ENCODE results near the gene DLG1. TPM values are rescaled to one million over a fixed set of nuclear protein-coding genes. Genes with fewer than 3 reads are reported as not detected.

Gene DLG1
- total and polyA plus RNA-seq, 7 experiments from 2014 or later, result 27.9 to 96.5 (median 85.9) TPM

DNA sequence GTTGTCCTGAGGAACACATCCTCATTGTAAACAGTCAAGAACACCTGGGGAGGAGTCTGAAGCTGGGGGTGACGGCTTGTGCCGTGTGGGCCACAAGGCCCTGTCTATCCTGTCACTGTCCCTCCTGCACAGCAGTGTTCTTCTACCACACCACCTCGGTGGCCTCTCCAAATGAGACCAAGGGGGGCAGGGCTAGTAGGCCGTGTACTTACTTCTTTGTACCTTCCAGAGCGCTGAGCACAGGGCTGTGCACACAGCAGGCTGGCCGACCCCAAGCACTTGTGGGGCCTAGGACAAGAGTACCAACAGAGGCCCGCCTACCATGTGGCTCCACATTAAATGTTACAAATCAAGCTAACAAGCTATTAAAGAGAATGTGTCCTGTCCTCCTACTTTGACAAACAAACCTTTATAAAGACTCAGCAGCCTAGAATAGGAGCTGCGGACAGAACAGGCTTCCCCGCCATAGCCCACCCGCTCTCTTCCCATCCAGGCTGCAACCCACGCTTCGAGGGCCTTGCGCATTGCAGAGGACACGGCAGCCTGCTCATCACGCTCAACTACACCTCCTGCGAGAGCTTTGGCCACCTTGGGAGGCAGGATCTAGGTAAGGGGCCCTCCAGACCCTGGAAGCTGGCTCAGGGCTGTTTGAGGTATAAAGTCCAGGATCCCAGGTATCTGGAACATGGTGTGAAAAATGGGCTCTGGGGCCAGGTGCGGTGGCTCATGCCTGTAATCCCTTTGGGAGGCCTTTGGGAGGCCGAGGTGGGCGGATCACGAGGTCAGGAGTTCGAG is 299.2 kb downstream of the DLG1 start:
- CTCF ChIA-PET, result no interaction called here
- Histone ChIP-seq H3K4me3 (ENCODE audit: low read length) (no peak overlapping the region), H3K36me3 (ENCODE audit: control insufficient read depth in 2 of 3, insufficient read depth in 3 of 3, low read length in 3 of 3) (no peaks in the 10 kb centered on the region), H3K9me3 (ENCODE audit: control insufficient read depth in 2 of 3, low read length in 3 of 3) (no peaks in the 10 kb centered on the region), H3K27me3 (ENCODE audit: control insufficient read depth in 2 of 2, insufficient read depth in 2 of 2, low read length in 2 of 2) (no peaks in the 10 kb centered on the region), H3K4me1 (ENCODE audit: control insufficient read depth in 2 of 2, insufficient read depth in 2 of 2, low read length in 2 of 2) (peaks cover 6% of the 10 kb centered on the region in 2 donors), H3K27ac (ENCODE audit: low read depth, low read length) (no peak overlapping the region)
- Mint-ChIP-seq H3K27me3 (peaks cover 0 to 2% (median 0%) of the 10 kb centered on the region in 5 donors), H3K36me3 (peaks cover 0 to 1% (median 0%) of the 10 kb centered on the region in 5 donors), H3K27ac (no peak overlapping the region), H3K4me3 (no peak overlapping the region), H3K4me1 (peaks cover 0 to 15% (median 7%) of the 10 kb centered on the region in 7 donors), H3K9me3 (peaks cover 0 to 3% (median 0%) of the 10 kb centered on the region in 11 donors)
- DNase-seq (no peak), ATAC-seq (no peak)
- POLR2A ChIA-PET, result no interaction called here
- intact Hi-C loops (cut with micrococcal nuclease), result no loop called here

DNA sequence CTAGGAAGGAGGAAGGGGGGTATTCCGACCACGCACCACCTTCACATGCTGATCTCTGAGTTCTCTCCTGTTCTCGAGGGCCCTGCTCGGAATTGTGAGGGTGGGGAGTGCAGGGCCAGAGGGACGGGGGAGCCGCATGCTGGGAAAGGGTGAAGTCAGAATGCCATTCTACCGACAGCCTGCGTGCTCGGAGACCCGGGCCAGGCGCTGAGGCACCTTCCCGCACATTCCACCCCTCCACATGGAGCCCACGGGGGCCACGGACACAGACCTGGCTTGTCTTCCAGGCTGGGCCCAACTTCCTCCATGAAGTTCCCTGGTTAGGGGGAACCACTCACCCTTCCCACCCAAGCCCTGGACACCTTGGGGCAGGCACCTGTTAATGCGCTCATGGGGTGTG is 301.1 kb downstream of the DLG1 start:
- no peak for ATAC-seq
- H3K4me3 ChIP-seq (ENCODE audit: low read length), result no peak overlapping the region
- Mint-ChIP-seq H3K9me3 (peaks cover 0 to 3% (median 0%) of the 10 kb centered on the region in 11 donors), H3K4me1 (peaks cover 0 to 6% (median 4%) of the 10 kb centered on the region in 7 donors), H3K27ac (no peak overlapping the region), H3K4me3 (no peak overlapping the region), H3K36me3 (no peaks in the 10 kb centered on the region), H3K27me3 (peaks cover 0 to 2% (median 0%) of the 10 kb centered on the region in 5 donors)
- intact Hi-C loops (cut with micrococcal nuclease), result no loop called here
- H3K27ac ChIP-seq (ENCODE audit: low read depth, low read length), result no peak overlapping the region
- CTCF ChIA-PET, result interaction anchor here (1.1 kb wide), 1 partner anchor 33 kb away, joined by 5 read pairs; the partner anchor contains the start of gene MELTF
- no peaks in the 10 kb centered on the region for H3K4me1 ChIP-seq (ENCODE audit: control insufficient read depth in 2 of 2, insufficient read depth in 2 of 2, low read length in 2 of 2)
- no peaks in the 10 kb centered on the region for H3K9me3 ChIP-seq (ENCODE audit: control insufficient read depth in 2 of 3, low read length in 3 of 3)
- POLR2A ChIA-PET, result no interaction called here
- no peaks in the 10 kb centered on the region for H3K27me3 ChIP-seq (ENCODE audit: control insufficient read depth in 2 of 2, insufficient read depth in 2 of 2, low read length in 2 of 2)
- H3K36me3 ChIP-seq (ENCODE audit: control insufficient read depth in 2 of 3, insufficient read depth in 3 of 3, low read length in 3 of 3), result no peaks in the 10 kb centered on the region
- no peak for DNase-seq

DNA sequence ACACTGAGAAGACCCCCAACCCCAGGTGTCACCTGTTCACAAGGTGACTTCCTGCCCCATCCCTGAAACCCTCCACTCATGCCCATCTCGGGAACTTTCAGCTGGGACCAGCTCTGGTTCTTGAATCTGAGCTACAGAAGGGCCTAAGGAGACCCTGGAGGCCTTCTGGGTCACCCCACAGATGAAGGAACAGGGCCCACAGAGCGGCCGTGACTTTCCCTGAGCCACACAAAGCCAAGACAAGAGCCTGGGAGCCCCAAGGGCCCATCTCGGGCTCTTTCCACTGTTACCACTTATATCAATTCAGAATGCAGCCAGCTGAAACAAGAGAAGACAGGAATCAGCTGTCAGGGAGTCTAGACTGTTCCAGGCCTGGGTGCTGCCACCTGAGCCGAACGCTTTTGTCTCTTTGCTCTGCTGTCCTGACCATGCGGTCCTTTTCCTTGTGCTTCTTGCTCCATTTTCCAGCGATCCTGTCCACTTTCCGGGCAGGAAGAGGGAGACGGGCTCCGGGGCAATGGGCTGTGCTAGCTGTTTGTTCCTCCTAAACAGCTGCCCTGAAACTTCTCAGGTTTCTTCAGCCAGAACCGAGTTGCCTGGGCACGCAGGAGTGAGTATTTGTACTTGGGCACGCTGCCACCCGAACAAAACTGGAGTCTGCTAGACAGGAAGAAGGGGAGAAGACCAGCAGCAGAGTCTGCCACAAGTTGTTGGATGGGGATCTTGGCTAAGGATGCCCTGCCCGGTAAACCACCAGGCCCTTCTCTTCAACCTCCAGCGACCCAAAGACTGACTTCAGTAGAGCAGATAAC is 301.8 kb downstream of the DLG1 start:
- H3K27ac Mint-ChIP-seq, result no peak overlapping the region
- Histone ChIP-seq H3K36me3 (ENCODE audit: control insufficient read depth in 2 of 3, insufficient read depth in 3 of 3, low read length in 3 of 3) (no peaks in the 10 kb centered on the region), H3K27ac (ENCODE audit: low read depth, low read length) (no peak overlapping the region), H3K4me1 (ENCODE audit: control insufficient read depth in 2 of 2, insufficient read depth in 2 of 2, low read length in 2 of 2) (no peaks in the 10 kb centered on the region), H3K27me3 (ENCODE audit: control insufficient read depth in 2 of 2, insufficient read depth in 2 of 2, low read length in 2 of 2) (no peaks in the 10 kb centered on the region), H3K9me3 (ENCODE audit: control insufficient read depth in 2 of 3, low read length in 3 of 3) (no peaks in the 10 kb centered on the region), H3K4me3 (ENCODE audit: low read length) (no peak overlapping the region)
- no peaks in the 10 kb centered on the region for H3K36me3 Mint-ChIP-seq
- ATAC-seq, result no peak
- no peak for DNase-seq
- H3K4me3 Mint-ChIP-seq, result no peak overlapping the region
- H3K4me1 Mint-ChIP-seq, result peaks cover 0 to 4% (median 2%) of the 10 kb centered on the region in 7 donors
- intact Hi-C loops (cut with micrococcal nuclease), result no loop called here
- ChIA-PET POLR2A (no interaction called here), CTCF (interaction anchor here (1.1 kb wide), 1 partner anchor 33 kb away, joined by 5 read pairs; the partner anchor contains the start of gene MELTF)
- H3K27me3 Mint-ChIP-seq, result peaks cover 0 to 1% (median 0%) of the 10 kb centered on the region in 5 donors
- peaks cover 0 to 2% (median 0%) of the 10 kb centered on the region in 11 donors for H3K9me3 Mint-ChIP-seq

DNA sequence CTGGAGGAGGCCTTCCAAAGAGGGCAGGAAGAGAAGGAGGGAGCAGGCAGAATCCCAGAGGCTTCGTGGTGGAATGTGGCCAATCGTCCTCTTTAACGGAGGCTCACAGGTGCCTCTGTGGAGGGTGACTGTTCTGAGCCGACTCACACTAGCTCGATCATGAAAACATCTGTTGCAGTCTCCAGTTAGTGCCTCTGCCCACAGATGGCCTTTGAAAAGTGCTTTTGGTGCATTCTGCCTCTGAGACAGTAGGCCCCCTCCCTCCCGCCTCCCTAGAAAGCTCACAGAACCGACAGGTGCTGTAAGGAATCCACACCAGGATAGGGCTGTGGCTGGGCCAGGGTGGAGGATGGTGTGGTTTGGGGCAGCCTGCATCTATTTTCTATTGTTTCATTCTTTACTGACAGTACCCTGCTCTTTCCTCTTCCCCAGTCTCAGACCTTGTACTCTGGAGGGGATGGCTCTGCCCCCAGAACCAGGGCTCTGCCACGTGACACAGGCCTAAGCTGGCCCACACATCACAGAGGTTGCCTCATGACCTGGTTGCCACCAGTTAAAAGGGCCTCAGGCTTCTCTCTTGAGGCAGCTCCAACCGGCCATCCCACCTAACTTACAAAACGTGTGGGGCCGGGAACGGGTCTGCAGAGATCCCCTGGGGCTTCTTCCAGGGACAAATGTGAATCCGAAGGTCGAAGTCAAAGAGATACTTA is 302.6 kb downstream of the DLG1 start:
- Histone ChIP-seq H3K36me3 (ENCODE audit: control insufficient read depth in 2 of 3, insufficient read depth in 3 of 3, low read length in 3 of 3) (no peaks in the 10 kb centered on the region), H3K27ac (ENCODE audit: low read depth, low read length) (no peak overlapping the region), H3K4me1 (ENCODE audit: control insufficient read depth in 2 of 2, insufficient read depth in 2 of 2, low read length in 2 of 2) (no peaks in the 10 kb centered on the region), H3K4me3 (ENCODE audit: low read length) (no peak overlapping the region), H3K9me3 (ENCODE audit: control insufficient read depth in 2 of 3, low read length in 3 of 3) (no peaks in the 10 kb centered on the region), H3K27me3 (ENCODE audit: control insufficient read depth in 2 of 2, insufficient read depth in 2 of 2, low read length in 2 of 2) (no peaks in the 10 kb centered on the region)
- no peak for ATAC-seq
- H3K4me1 Mint-ChIP-seq, result no peaks in the 10 kb centered on the region
- ChIA-PET CTCF (no interaction called here), POLR2A (no interaction called here)
- no peaks in the 10 kb centered on the region for H3K9me3 Mint-ChIP-seq
- no peak for DNase-seq
- intact Hi-C loops (cut with micrococcal nuclease), result no loop called here
- H3K36me3 Mint-ChIP-seq, result no peaks in the 10 kb centered on the region
- H3K27me3 Mint-ChIP-seq, result no peaks in the 10 kb centered on the region
- H3K27ac Mint-ChIP-seq, result no peak overlapping the region
- H3K4me3 Mint-ChIP-seq, result no peak overlapping the region

DNA sequence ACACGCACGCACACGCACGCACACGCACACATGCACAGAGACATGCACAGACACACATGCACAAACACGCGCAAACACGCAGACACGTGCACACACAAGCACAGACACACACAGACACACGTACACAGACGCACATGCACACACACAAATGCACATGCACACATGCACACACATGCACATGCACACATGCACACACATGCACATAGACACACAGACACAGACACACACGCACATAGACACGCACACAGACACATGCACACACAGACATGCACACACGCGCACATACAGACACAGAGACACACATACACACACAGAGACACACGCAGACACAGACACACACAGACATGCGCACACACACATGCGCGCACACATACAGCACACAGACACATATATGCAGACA is 303.4 kb downstream of the DLG1 start:
- H3K27ac ChIP-seq (ENCODE audit: low read depth, low read length), result no peak overlapping the region
- no peaks in the 10 kb centered on the region for H3K9me3 ChIP-seq (ENCODE audit: control insufficient read depth in 2 of 3, low read length in 3 of 3)
- Mint-ChIP-seq H3K9me3 (no peaks in the 10 kb centered on the region), H3K4me1 (no peaks in the 10 kb centered on the region), H3K4me3 (no peak overlapping the region), H3K27ac (no peak overlapping the region), H3K27me3 (no peaks in the 10 kb centered on the region), H3K36me3 (no peaks in the 10 kb centered on the region)
- no peaks in the 10 kb centered on the region for H3K27me3 ChIP-seq (ENCODE audit: control insufficient read depth in 2 of 2, insufficient read depth in 2 of 2, low read length in 2 of 2)
- ChIA-PET CTCF (no interaction called here), POLR2A (no interaction called here)
- no peak for DNase-seq
- no peaks in the 10 kb centered on the region for H3K4me1 ChIP-seq (ENCODE audit: control insufficient read depth in 2 of 2, insufficient read depth in 2 of 2, low read length in 2 of 2)
- no peak overlapping the region for H3K4me3 ChIP-seq (ENCODE audit: low read length)
- intact Hi-C loops (cut with micrococcal nuclease), result no loop called here
- no peaks in the 10 kb centered on the region for H3K36me3 ChIP-seq (ENCODE audit: control insufficient read depth in 2 of 3, insufficient read depth in 3 of 3, low read length in 3 of 3)
- ATAC-seq, result no peak

DNA sequence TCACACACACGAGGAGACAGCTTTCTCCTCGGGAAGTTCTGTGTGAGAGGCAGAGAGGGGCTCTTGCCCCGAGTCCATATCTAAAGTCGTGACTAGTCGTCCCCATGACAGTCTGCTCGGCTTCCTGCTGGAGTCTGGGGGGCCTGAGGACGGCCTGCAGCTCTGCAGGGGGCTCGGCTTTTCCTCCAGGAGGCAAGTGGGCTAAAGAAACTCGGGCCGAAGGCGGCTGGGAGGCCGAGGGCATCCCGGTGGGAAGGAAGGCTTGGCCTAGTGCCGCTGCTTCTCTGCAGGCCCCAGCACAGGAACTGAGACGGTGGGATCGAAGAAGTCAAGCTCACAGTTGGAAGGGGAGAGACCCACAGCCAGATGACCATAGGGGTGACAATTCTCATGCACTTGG is 304.4 kb downstream of the DLG1 start:
- ChIA-PET POLR2A (no interaction called here), CTCF (no interaction called here)
- Histone ChIP-seq H3K4me1 (ENCODE audit: control insufficient read depth in 2 of 2, insufficient read depth in 2 of 2, low read length in 2 of 2) (no peaks in the 10 kb centered on the region), H3K4me3 (ENCODE audit: low read length) (no peak overlapping the region), H3K9me3 (ENCODE audit: control insufficient read depth in 2 of 3, low read length in 3 of 3) (no peaks in the 10 kb centered on the region), H3K27ac (ENCODE audit: low read depth, low read length) (no peak overlapping the region), H3K27me3 (ENCODE audit: control insufficient read depth in 2 of 2, insufficient read depth in 2 of 2, low read length in 2 of 2) (no peaks in the 10 kb centered on the region), H3K36me3 (ENCODE audit: control insufficient read depth in 2 of 3, insufficient read depth in 3 of 3, low read length in 3 of 3) (no peaks in the 10 kb centered on the region)
- intact Hi-C loops (cut with micrococcal nuclease), result no loop called here
- Mint-ChIP-seq H3K27me3 (no peaks in the 10 kb centered on the region), H3K4me1 (no peaks in the 10 kb centered on the region), H3K9me3 (no peaks in the 10 kb centered on the region), H3K27ac (no peak overlapping the region), H3K4me3 (no peak overlapping the region), H3K36me3 (no peaks in the 10 kb centered on the region)
- DNase-seq (peak in 1 of 9 donors; percentile 4), ATAC-seq (no peak)

All from naive thymus-derived CD4-positive, alpha-beta T cell (primary cell).